HCT116 (cell line): ENCODE measurements around the gene ETV4. TPM values are rescaled to one million over a fixed set of nuclear protein-coding genes. Genes with fewer than 3 reads are reported as not detected.

Source experiments
- ATAC-seq: fragments of 200-7000 bp; cut with Tn5 transposase; 2 replicates; pipeline ENCODE4 v1.9.1; 2020; ENCODE audit warnings: mild to moderate bottlenecking, moderate library complexity
- BruUV-seq: library from RNA; stranded (reverse); fragments of 400-500 nt; replicated peaks from 2 replicates; lab custom pipeline; 2021; lab: Mats Ljungman, UMichigan
- CTCF ChIA-PET: fragments of 300-600 bp; sonication (Branson Sonifier 250); formaldehyde crosslinking; loops from one replicate; lab custom pipeline; 2021; ENCODE audit warnings: antibody characterized with exemption; lab: Charles Lee
- POLR2A ChIA-PET: fragments of 300-600, 350-600 bp; sonication (Branson Sonifier 250); formaldehyde crosslinking; loops from one replicate; lab custom pipeline; 2021; ENCODE audit warnings: antibody characterized with exemption; lab: Charles Lee
- RAD21 ChIA-PET, 2 experiments: fragments of 300-600 bp; sonication (Branson Sonifier 250); formaldehyde crosslinking; loops; one replicate each; lab custom pipeline; 2023; ENCODE audit warnings: low total read pairs in 2 of 2; ENCODE audit not compliant: uncharacterized antibody in 2 of 2, unreplicated experiment in 2 of 2, low non-redundant PET in 1 of 2; lab: Charles Lee
- DNase-seq: peaks from one replicate; pipeline ENCODE4 v3.0.0-alpha.2; 2010; ENCODE audit warnings: low read depth, low spot score
- H2AFZ ChIP-seq: fragments of 200-600 bp; shearing (Covaris generic), sonication (generic); 2 replicates; pipeline ENCODE4 v1.6.1; 2017; ENCODE audit warnings: low read depth, mixed run types, mixed read lengths, antibody characterized with exemption, low read length; ENCODE audit not compliant: poor library complexity, severe bottlenecking
- H3K27ac ChIP-seq: 2 replicates; pipeline ENCODE4 v1.5.1; 2012; ENCODE audit warnings: low read depth, low read length
- H3K27me3 ChIP-seq: fragments of 200-600 bp; sonication (generic); 2 replicates; pipeline ENCODE4 v1.6.1; 2016; ENCODE audit warnings: mixed run types, low read length, mixed read lengths; ENCODE audit not compliant: insufficient read depth
- H3K36me3 ChIP-seq, 2 experiments: fragments of 200-500 bp in 1 of 2; fragments of 200-600 bp in 1 of 2; sonication (Bioruptor generic) in 1 of 2; sonication (generic) in 1 of 2; 2 replicates each; pipeline versions ENCODE4 v1.5.1 to v1.6.1; 2014 to 2016; ENCODE audit warnings: low read length in 2 of 2, inconsistent platforms in 1 of 2, mixed read lengths in 1 of 2, mixed run types in 1 of 2; ENCODE audit not compliant: insufficient read depth in 2 of 2, control insufficient read depth in 1 of 2
- H3K4me1 ChIP-seq, 2 experiments: fragments of 200-600 bp in 1 of 2; sonication (generic) in 1 of 2; 2 replicates each; pipeline versions ENCODE4 v1.5.1 to v1.6.1; 2012 to 2017; ENCODE audit warnings: low read length in 2 of 2, inconsistent platforms in 1 of 2, mild to moderate bottlenecking in 1 of 2, mixed read lengths in 1 of 2, mixed run types in 1 of 2, moderate library complexity in 1 of 2; ENCODE audit not compliant: insufficient read depth in 2 of 2, control insufficient read depth in 1 of 2
- H3K4me2 ChIP-seq: fragments of 200-600 bp; sonication (generic); 2 replicates; pipeline ENCODE4 v1.6.1; 2017; ENCODE audit warnings: mixed run types, low read length, mixed read lengths
- H3K4me3 ChIP-seq, 2 experiments: fragments of 200-600 bp in 1 of 2; sonication (generic) in 1 of 2; replicated peaks in 1 of 2; 2 replicates each; pipeline ENCODE4 v1.5.1; 2011 to 2016; ENCODE audit warnings: low read length in 2 of 2, control low read depth in 1 of 2, low read depth in 1 of 2, mild to moderate bottlenecking in 1 of 2, mixed read lengths in 1 of 2, mixed run types in 1 of 2
- H3K79me2 ChIP-seq: fragments of 200-600 bp; sonication (generic); 2 replicates; pipeline ENCODE4 v1.6.1; 2017; ENCODE audit warnings: mild to moderate bottlenecking, mixed run types, low read length, moderate library complexity, mixed read lengths; ENCODE audit not compliant: insufficient read depth
- H3K9ac ChIP-seq: fragments of 200-600 bp; sonication (generic); 2 replicates; pipeline ENCODE4 v1.6.1; 2016; ENCODE audit warnings: low read length, mixed read lengths
- H3K9me2 ChIP-seq: fragments of 200-600 bp; sonication (generic), shearing (Covaris generic); 2 replicates; pipeline ENCODE4 v1.6.1; 2017; ENCODE audit warnings: mixed run types, mild to moderate bottlenecking, moderate library complexity; ENCODE audit not compliant: insufficient read depth
- H3K9me3 ChIP-seq, 2 experiments: fragments of 200-500 bp in 1 of 2; fragments of 200-600 bp in 1 of 2; sonication (Bioruptor generic) in 1 of 2; sonication (generic) in 1 of 2; 2 replicates each; pipeline ENCODE4 v1.6.1; 2014 to 2017; ENCODE audit warnings: low read length in 2 of 2, mixed read lengths in 2 of 2, inconsistent platforms in 1 of 2, low read depth in 1 of 2, mild to moderate bottlenecking in 1 of 2, mixed run types in 1 of 2, moderate library complexity in 1 of 2; ENCODE audit not compliant: control insufficient read depth in 1 of 2, insufficient read depth in 1 of 2
- H4K20me1 ChIP-seq: fragments of 200-600 bp; sonication (generic), shearing (Covaris generic); 2 replicates; pipeline ENCODE4 v1.6.1; 2017; ENCODE audit warnings: mixed run types, mild to moderate bottlenecking, moderate library complexity; ENCODE audit not compliant: insufficient read depth
- CEBPB ChIP-seq: IDR thresholded peaks from 2 replicates; pipeline ENCODE4 v1.6.1; 2012; ENCODE audit warnings: low read depth
- ELF1 ChIP-seq: IDR thresholded peaks from 2 replicates; pipeline ENCODE4 v1.6.1; 2012; ENCODE audit warnings: low read depth, borderline replicate concordance
- POLR2A ChIP-seq: IDR thresholded peaks from 2 replicates; pipeline ENCODE4 v1.7.0; 2011; ENCODE audit warnings: borderline replicate concordance; ENCODE audit not compliant: insufficient read depth, insufficient read length; ENCODE audit errors: extremely low read depth
- SIN3A ChIP-seq: IDR thresholded peaks from 2 replicates; pipeline ENCODE4 v1.6.1; 2012; ENCODE audit warnings: low read depth
- SP1 ChIP-seq: IDR thresholded peaks from 2 replicates; pipeline ENCODE4 v1.6.1; 2012; ENCODE audit warnings: low read depth
- SRF ChIP-seq: IDR thresholded peaks from 2 replicates; pipeline ENCODE4 v1.6.1; 2012; ENCODE audit warnings: low read depth
- YY1 ChIP-seq: IDR thresholded peaks from 2 replicates; pipeline ENCODE4 v1.6.1; 2011; ENCODE audit warnings: low read length, low read depth, moderate library complexity, mild to moderate bottlenecking; ENCODE audit not compliant: insufficient replicate concordance; ENCODE audit errors: extremely low read depth
- ZNF274 ChIP-seq: fragments of 200-500 bp; sonication (Bioruptor generic); IDR thresholded peaks from 2 replicates; pipeline ENCODE4 v1.6.1; 2014; ENCODE audit warnings: mild to moderate bottlenecking, low read depth, low read length, inconsistent platforms
- intact Hi-C: fragments of 100-400 bp; cut with micrococcal nuclease; formaldehyde crosslinking; loops from 2 replicates; pipeline ENCODE4 v1.10.0; 2022
- total RNA-seq: library from RNA; stranded (reverse); gene quantifications from one replicate; pipeline ENCODE4 v1.2.1, GENCODE V29; 2021; ENCODE audit not compliant: unreplicated experiment
- TF ChIP-seq, protein P1 (sequence below): IDR thresholded peaks from 2 replicates; pipeline ENCODE4 v1.6.1; 2012
- TF ChIP-seq, protein P2 (sequence below), 3 experiments: fragments of 200-600 bp in 1 of 3; sonication (generic) in 1 of 3; IDR thresholded peaks in 2 of 3; conservative IDR thresholded peaks in 1 of 3; 2 replicates each; pipeline ENCODE4 v1.5.1; 2012 to 2017; ENCODE audit warnings: low read depth in 2 of 3, low read length in 2 of 3, antibody characterized with exemption in 1 of 3, borderline replicate concordance in 1 of 3, control low read depth in 1 of 3, mild to moderate bottlenecking in 1 of 3, mixed read lengths in 1 of 3, mixed run types in 1 of 3, moderate library complexity in 1 of 3; ENCODE audit not compliant: insufficient read depth in 1 of 3
- TF ChIP-seq, protein P3 (sequence below): IDR thresholded peaks from 2 replicates; pipeline ENCODE4 v1.6.1; 2012; ENCODE audit warnings: low read depth
- TF ChIP-seq, protein P4 (sequence below): IDR thresholded peaks from 2 replicates; pipeline ENCODE4 v1.6.1; 2011; ENCODE audit warnings: mild to moderate bottlenecking, low read length, moderate library complexity; ENCODE audit not compliant: insufficient replicate concordance; ENCODE audit errors: extremely low read depth

The ETV4 gene
- total RNA-seq, 1 experiment from 2014 or later = 51.5 TPM

DNA sequence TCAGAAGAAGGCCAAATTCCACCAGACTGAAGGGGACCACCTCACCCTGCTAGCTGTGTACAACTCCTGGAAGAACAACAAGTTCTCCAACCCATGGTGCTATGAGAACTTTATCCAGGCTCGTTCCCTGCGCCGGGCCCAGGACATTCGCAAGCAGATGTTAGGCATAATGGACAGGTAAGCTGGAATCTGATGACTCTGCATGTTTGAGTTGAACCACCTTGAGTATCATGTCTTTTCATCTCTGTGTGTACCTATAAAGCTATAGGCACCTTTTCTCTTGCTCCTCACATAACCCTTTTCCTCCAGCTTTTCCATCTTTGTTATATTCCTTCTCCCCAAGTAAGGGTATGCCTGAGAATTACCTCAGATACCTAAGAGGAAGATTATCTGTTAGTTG lies 24.8 kb downstream of the ETV4 start:
- ChIA-PET CTCF (interaction anchor here (1.3 kb wide), 1 partner anchor 9 kb away, joined by 3 read pairs; no protein-coding TSS in a partner anchor), POLR2A (no interaction called here)
- intact Hi-C loops = no loop called here

More for the DNA sequence above, 24.8 kb downstream of the ETV4 start:
- peaks cover 43 to 49% of the 10 kb centered on the region in 2 experiments; a peak in 3 of 4 replicates for H3K36me3 ChIP-seq
- no peak overlapping the region for H2AFZ ChIP-seq
- no peak overlapping the region for H3K4me2 ChIP-seq
- no peaks in the 10 kb centered on the region for H3K9me3 ChIP-seq
- H3K9me2 ChIP-seq = no peaks in the 10 kb centered on the region
- no peaks in the 10 kb centered on the region for H4K20me1 ChIP-seq
- ATAC-seq = no peak
- H3K27me3 ChIP-seq = no peaks in the 10 kb centered on the region
- RAD21 ChIA-PET = no interaction called here
- H3K79me2 ChIP-seq = no peaks in the 10 kb centered on the region
- no peak overlapping the region for H3K4me3 ChIP-seq
- H3K27ac ChIP-seq = no peak overlapping the region
- no TSS peak for BruUV-seq
- no peak overlapping the region for H3K9ac ChIP-seq
- TF ChIP-seq, protein P1, sequence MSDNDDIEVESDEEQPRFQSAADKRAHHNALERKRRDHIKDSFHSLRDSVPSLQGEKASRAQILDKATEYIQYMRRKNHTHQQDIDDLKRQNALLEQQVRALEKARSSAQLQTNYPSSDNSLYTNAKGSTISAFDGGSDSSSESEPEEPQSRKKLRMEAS = no peak
- TF ChIP-seq ZNF274 = no peak
- TF ChIP-seq, protein P2, sequence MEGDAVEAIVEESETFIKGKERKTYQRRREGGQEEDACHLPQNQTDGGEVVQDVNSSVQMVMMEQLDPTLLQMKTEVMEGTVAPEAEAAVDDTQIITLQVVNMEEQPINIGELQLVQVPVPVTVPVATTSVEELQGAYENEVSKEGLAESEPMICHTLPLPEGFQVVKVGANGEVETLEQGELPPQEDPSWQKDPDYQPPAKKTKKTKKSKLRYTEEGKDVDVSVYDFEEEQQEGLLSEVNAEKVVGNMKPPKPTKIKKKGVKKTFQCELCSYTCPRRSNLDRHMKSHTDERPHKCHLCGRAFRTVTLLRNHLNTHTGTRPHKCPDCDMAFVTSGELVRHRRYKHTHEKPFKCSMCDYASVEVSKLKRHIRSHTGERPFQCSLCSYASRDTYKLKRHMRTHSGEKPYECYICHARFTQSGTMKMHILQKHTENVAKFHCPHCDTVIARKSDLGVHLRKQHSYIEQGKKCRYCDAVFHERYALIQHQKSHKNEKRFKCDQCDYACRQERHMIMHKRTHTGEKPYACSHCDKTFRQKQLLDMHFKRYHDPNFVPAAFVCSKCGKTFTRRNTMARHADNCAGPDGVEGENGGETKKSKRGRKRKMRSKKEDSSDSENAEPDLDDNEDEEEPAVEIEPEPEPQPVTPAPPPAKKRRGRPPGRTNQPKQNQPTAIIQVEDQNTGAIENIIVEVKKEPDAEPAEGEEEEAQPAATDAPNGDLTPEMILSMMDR (IDR thresholded peaks at IDR 0.05 in 2 of 3, conservative IDR thresholded peaks at IDR 0.05 in 1 of 3; ENCODE audit: borderline replicate concordance in 1 of 3, insufficient read depth in 1 of 3, low read depth in 2 of 3, low read length in 2 of 3) = no peak
- TF ChIP-seq, protein P3, sequence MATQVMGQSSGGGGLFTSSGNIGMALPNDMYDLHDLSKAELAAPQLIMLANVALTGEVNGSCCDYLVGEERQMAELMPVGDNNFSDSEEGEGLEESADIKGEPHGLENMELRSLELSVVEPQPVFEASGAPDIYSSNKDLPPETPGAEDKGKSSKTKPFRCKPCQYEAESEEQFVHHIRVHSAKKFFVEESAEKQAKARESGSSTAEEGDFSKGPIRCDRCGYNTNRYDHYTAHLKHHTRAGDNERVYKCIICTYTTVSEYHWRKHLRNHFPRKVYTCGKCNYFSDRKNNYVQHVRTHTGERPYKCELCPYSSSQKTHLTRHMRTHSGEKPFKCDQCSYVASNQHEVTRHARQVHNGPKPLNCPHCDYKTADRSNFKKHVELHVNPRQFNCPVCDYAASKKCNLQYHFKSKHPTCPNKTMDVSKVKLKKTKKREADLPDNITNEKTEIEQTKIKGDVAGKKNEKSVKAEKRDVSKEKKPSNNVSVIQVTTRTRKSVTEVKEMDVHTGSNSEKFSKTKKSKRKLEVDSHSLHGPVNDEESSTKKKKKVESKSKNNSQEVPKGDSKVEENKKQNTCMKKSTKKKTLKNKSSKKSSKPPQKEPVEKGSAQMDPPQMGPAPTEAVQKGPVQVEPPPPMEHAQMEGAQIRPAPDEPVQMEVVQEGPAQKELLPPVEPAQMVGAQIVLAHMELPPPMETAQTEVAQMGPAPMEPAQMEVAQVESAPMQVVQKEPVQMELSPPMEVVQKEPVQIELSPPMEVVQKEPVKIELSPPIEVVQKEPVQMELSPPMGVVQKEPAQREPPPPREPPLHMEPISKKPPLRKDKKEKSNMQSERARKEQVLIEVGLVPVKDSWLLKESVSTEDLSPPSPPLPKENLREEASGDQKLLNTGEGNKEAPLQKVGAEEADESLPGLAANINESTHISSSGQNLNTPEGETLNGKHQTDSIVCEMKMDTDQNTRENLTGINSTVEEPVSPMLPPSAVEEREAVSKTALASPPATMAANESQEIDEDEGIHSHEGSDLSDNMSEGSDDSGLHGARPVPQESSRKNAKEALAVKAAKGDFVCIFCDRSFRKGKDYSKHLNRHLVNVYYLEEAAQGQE = no peak
- TF ChIP-seq, protein P4, sequence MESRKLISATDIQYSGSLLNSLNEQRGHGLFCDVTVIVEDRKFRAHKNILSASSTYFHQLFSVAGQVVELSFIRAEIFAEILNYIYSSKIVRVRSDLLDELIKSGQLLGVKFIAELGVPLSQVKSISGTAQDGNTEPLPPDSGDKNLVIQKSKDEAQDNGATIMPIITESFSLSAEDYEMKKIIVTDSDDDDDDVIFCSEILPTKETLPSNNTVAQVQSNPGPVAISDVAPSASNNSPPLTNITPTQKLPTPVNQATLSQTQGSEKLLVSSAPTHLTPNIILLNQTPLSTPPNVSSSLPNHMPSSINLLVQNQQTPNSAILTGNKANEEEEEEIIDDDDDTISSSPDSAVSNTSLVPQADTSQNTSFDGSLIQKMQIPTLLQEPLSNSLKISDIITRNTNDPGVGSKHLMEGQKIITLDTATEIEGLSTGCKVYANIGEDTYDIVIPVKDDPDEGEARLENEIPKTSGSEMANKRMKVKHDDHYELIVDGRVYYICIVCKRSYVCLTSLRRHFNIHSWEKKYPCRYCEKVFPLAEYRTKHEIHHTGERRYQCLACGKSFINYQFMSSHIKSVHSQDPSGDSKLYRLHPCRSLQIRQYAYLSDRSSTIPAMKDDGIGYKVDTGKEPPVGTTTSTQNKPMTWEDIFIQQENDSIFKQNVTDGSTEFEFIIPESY = no peak
- TF ChIP-seq SRF = no peak
- TF ChIP-seq ELF1 = no peak
- no peak for TF ChIP-seq SP1
- TF ChIP-seq SIN3A = no peak
- no peak for TF ChIP-seq YY1
- no peak for TF ChIP-seq CEBPB
- no peak for TF ChIP-seq POLR2A
- no peak for DNase-seq
- no peaks in the 10 kb centered on the region for H3K4me1 ChIP-seq
